ENCODE measurements around the gene LIPK. TPM values are rescaled to one million over a fixed set of nuclear protein-coding genes. Genes with fewer than 3 reads are reported as not detected.

Gene LIPK
- polyA plus RNA-seq, 1 of the 3 experiments (the other 2 are of a cell fraction): not detected

- no peaks in the 10 kb centered on the region for H3K9me3 ChIP-seq
- POLR2A ChIA-PET: no interaction called here
- no peak for DNase-seq
- H3K9me2 ChIP-seq: no peaks in the 10 kb centered on the region
- H3K79me2 ChIP-seq (ENCODE audit: insufficient read depth): no peaks in the 10 kb centered on the region
- no peaks in the 10 kb centered on the region for H4K20me1 ChIP-seq (ENCODE audit: insufficient read depth)
- CTCF ChIA-PET: interaction anchor here (0.9 to 2.0 kb wide), 4 partner anchors 9 to 89 kb away, joined by 3 to 9 read pairs (median 4); no protein-coding TSS in a partner anchor
- H3K27ac ChIP-seq (ENCODE audit: low read depth in 2 of 2, low read length in 1 of 2): no peak overlapping the region
- WGBS (ENCODE audit: low lambda C conversion rate): 88% methylated on average over 4 of the region's 4 CpGs
- H3K36me3 ChIP-seq (replicated peaks in 1 of 2; ENCODE audit: control insufficient read depth in 1 of 2, insufficient read depth in 2 of 2, low read length in 1 of 2): no peaks in the 10 kb centered on the region
- no peak overlapping the region for H3K4me3 ChIP-seq (ENCODE audit: low read depth in 2 of 2, low read length in 1 of 2)
- no peaks in the 10 kb centered on the region for H3K27me3 ChIP-seq (ENCODE audit: insufficient read depth)
- TF ChIP-seq USF1 (IDR thresholded peaks at IDR 0.05; ENCODE audit: borderline replicate concordance, low read depth): no peak
- no peak for TF ChIP-seq MAX (IDR thresholded peaks at IDR 0.05; ENCODE audit: low read depth)
- TF ChIP-seq CHD2 (IDR thresholded peaks at IDR 0.05; ENCODE audit: low read length, partially characterized antibody): no peak
- no peak for TF ChIP-seq POLR2AphosphoS5 (IDR thresholded peaks at IDR 0.05; ENCODE audit: low read depth, low read length)
- TF ChIP-seq YY1 (IDR thresholded peaks at IDR 0.05; ENCODE audit: low read depth): no peak
- H3K4me1 ChIP-seq (ENCODE audit: control insufficient read depth in 1 of 2, insufficient read depth in 2 of 2, low read depth in 1 of 2, low read length in 1 of 2): no peaks in the 10 kb centered on the region
- no peaks in the 10 kb centered on the region for H3F3A ChIP-seq (replicated peaks; ENCODE audit: insufficient read depth)
- no peak overlapping the region for H3K4me2 ChIP-seq
- no peak overlapping the region for H2AFZ ChIP-seq (ENCODE audit: low read depth)
- H3K9ac ChIP-seq: no peak overlapping the region
Measured at GRCh38 chr10:88721392-88721791, 15.3 kb downstream of the LIPK start.

- no peak overlapping the region for H3K9ac ChIP-seq
- 38% methylated on average over 1 of the region's 1 CpG for WGBS (ENCODE audit: low lambda C conversion rate)
- no peak overlapping the region for H3K4me2 ChIP-seq
- H4K20me1 ChIP-seq (ENCODE audit: insufficient read depth): no peaks in the 10 kb centered on the region
- no peaks in the 10 kb centered on the region for H3F3A ChIP-seq (replicated peaks; ENCODE audit: insufficient read depth)
- peaks cover 0 to under 1% of the 10 kb centered on the region in 2 experiments; a peak in 1 of 4 replicates for H3K4me1 ChIP-seq (ENCODE audit: control insufficient read depth in 1 of 2, insufficient read depth in 2 of 2, low read depth in 1 of 2, low read length in 1 of 2)
- ChIA-PET CTCF (interaction anchor here (0.7 to 1.4 kb wide), 3 partner anchors 15 to 38 kb away, joined by 3 to 5 read pairs (median 4); no protein-coding TSS in a partner anchor), POLR2A (no interaction called here)
- H3K9me2 ChIP-seq: no peaks in the 10 kb centered on the region
- no peak for DNase-seq
- H3K4me3 ChIP-seq (ENCODE audit: low read depth in 2 of 2, low read length in 1 of 2): no peak overlapping the region
- H3K27ac ChIP-seq (ENCODE audit: low read depth in 2 of 2, low read length in 1 of 2): no peak overlapping the region
- no peaks in the 10 kb centered on the region for H3K27me3 ChIP-seq (ENCODE audit: insufficient read depth)
- H2AFZ ChIP-seq (ENCODE audit: low read depth): no peak overlapping the region
- H3K9me3 ChIP-seq: no peaks in the 10 kb centered on the region
- no peak for TF ChIP-seq EP300 (IDR thresholded peaks at IDR 0.05; ENCODE audit: borderline replicate concordance in 1 of 2, low read depth in 1 of 2, low read length in 1 of 2)
- TF ChIP-seq SIN3A (IDR thresholded peaks at IDR 0.05; ENCODE audit: borderline replicate concordance, low read depth, low read length): no peak
- no peak for TF ChIP-seq CTCF (IDR thresholded peaks at IDR 0.05)
- TF ChIP-seq NFIC (IDR thresholded peaks at IDR 0.05; ENCODE audit: borderline replicate concordance): no peak
- TF ChIP-seq MEF2A (IDR thresholded peaks at IDR 0.05; ENCODE audit: borderline replicate concordance, low read depth): no peak
- no peak for TF ChIP-seq TAF1 (IDR thresholded peaks at IDR 0.05; ENCODE audit: borderline replicate concordance, low read depth, low read length)
- no peak for TF ChIP-seq FOXJ3 (CRISPR knock-in tag; IDR thresholded peaks at IDR 0.05)
- TF ChIP-seq EZH2phosphoT487 (IDR thresholded peaks at IDR 0.05; ENCODE audit: borderline replicate concordance, low read depth): no peak
- no peak for TF ChIP-seq MAX (IDR thresholded peaks at IDR 0.05; ENCODE audit: low read depth)
- no peak for TF ChIP-seq TEAD4 (IDR thresholded peaks at IDR 0.05; ENCODE audit: borderline replicate concordance, insufficient read depth)
- TF ChIP-seq PBX3 (IDR thresholded peaks at IDR 0.05): no peak
- no peak for TF ChIP-seq ZBTB33 (IDR thresholded peaks at IDR 0.05; ENCODE audit: borderline replicate concordance, low read depth)
- TF ChIP-seq JUND (IDR thresholded peaks at IDR 0.05): no peak
- TF ChIP-seq USF1 (IDR thresholded peaks at IDR 0.05; ENCODE audit: borderline replicate concordance, low read depth): no peak
- no peak for TF ChIP-seq ELF1 (IDR thresholded peaks at IDR 0.05)
- no peaks in the 10 kb centered on the region for H3K36me3 ChIP-seq (replicated peaks in 1 of 2; ENCODE audit: control insufficient read depth in 1 of 2, insufficient read depth in 2 of 2, low read length in 1 of 2)
- H3K79me2 ChIP-seq (ENCODE audit: insufficient read depth): no peaks in the 10 kb centered on the region
Measured at GRCh38 chr10:88725798-88726197, 19.7 kb downstream of the LIPK start.
